Mesendoderm (in vitro differentiated cells): ENCODE results near the gene CAMTA1.

Experiments
- DNase-seq: peaks from one replicate; pipeline ENCODE4 v3.0.0; 2013
- H2AK5ac ChIP-seq: 2 replicates; pipeline ENCODE4 v1.6.1; 2013; ENCODE audit warnings: low read length, inconsistent platforms
- H2BK120ac ChIP-seq: 2 replicates; pipeline ENCODE4 v1.6.1; 2013; ENCODE audit warnings: low read depth, mild to moderate bottlenecking, low read length, moderate library complexity, mixed read lengths
- H2BK15ac ChIP-seq: replicated peaks from 2 replicates; pipeline ENCODE4 v1.6.1; 2013; ENCODE audit warnings: low read depth, mild to moderate bottlenecking, moderate library complexity
- H2BK5ac ChIP-seq: 2 replicates; pipeline ENCODE4 v1.6.1; 2013; ENCODE audit warnings: low read length, inconsistent platforms
- H3K18ac ChIP-seq: 2 replicates; pipeline ENCODE4 v1.6.1; 2013; ENCODE audit warnings: mild to moderate bottlenecking, low read length, mixed read lengths
- H3K23ac ChIP-seq: one replicate; pipeline ENCODE4 v1.6.1; 2013; ENCODE audit warnings: low read length
- H3K27ac ChIP-seq: 2 replicates; pipeline ENCODE4 v1.5.1; 2013; ENCODE audit warnings: low read depth, mild to moderate bottlenecking, inconsistent platforms, low read length, moderate library complexity
- H3K27me3 ChIP-seq: 2 replicates; pipeline ENCODE4 v1.6.1; 2013; ENCODE audit warnings: low read length, control low read depth, mild to moderate bottlenecking, inconsistent platforms; ENCODE audit not compliant: insufficient read depth, poor library complexity
- H3K36me3 ChIP-seq: 2 replicates; pipeline ENCODE4 v1.6.1; 2013; ENCODE audit warnings: low read length, inconsistent platforms; ENCODE audit not compliant: control insufficient read depth, insufficient read depth
- H3K4ac ChIP-seq: one replicate; pipeline ENCODE4 v1.6.1; 2013; ENCODE audit warnings: low read depth, mild to moderate bottlenecking, low read length, moderate library complexity
- H3K4me1 ChIP-seq: 2 replicates; pipeline ENCODE4 v1.6.1; 2013; ENCODE audit warnings: low read depth, low read length, inconsistent platforms; ENCODE audit not compliant: control insufficient read depth
- H3K4me2 ChIP-seq: 2 replicates; pipeline ENCODE4 v1.6.1; 2013; ENCODE audit warnings: low read length
- H3K4me3 ChIP-seq: 2 replicates; pipeline ENCODE4 v1.5.1; 2013; ENCODE audit warnings: mild to moderate bottlenecking, low read length
- H3K56ac ChIP-seq: one replicate; pipeline ENCODE4 v1.6.1; 2013; ENCODE audit warnings: low read length
- H3K79me1 ChIP-seq: 2 replicates; pipeline ENCODE4 v1.6.1; 2013; ENCODE audit warnings: low read length, inconsistent platforms
- H3K79me2 ChIP-seq: 2 replicates; pipeline ENCODE4 v1.6.1; 2013; ENCODE audit warnings: mild to moderate bottlenecking, low read length; ENCODE audit not compliant: control insufficient read depth, insufficient read depth
- H3K9ac ChIP-seq: 2 replicates; pipeline ENCODE4 v1.6.1; 2013; ENCODE audit warnings: low read length, inconsistent platforms
- H4K5ac ChIP-seq: one replicate; pipeline ENCODE4 v1.6.1; 2013; ENCODE audit warnings: low read length
- H4K8ac ChIP-seq: one replicate; pipeline ENCODE4 v1.6.1; 2013; ENCODE audit warnings: low read depth, mild to moderate bottlenecking, control low read depth, low read length, moderate library complexity
- WGBS: extraction: QIAGEN DNeasy Blood & Tissue Kit; methylation state at CpG from one replicate; pipeline ENCODE4 v1.1.7; 2013; ENCODE audit warnings: low lambda C conversion rate, missing lambda C conversion rate; ENCODE audit not compliant: insufficient coverage; ENCODE audit errors: extremely low coverage; 5-methylcytosine and 5-hydroxymethylcytosine counted together

Gene CAMTA1

GRCh38 chr1:7250176-7250575 is 464.9 kb downstream of the CAMTA1 start:
- DNase-seq = no peak

DNA sequence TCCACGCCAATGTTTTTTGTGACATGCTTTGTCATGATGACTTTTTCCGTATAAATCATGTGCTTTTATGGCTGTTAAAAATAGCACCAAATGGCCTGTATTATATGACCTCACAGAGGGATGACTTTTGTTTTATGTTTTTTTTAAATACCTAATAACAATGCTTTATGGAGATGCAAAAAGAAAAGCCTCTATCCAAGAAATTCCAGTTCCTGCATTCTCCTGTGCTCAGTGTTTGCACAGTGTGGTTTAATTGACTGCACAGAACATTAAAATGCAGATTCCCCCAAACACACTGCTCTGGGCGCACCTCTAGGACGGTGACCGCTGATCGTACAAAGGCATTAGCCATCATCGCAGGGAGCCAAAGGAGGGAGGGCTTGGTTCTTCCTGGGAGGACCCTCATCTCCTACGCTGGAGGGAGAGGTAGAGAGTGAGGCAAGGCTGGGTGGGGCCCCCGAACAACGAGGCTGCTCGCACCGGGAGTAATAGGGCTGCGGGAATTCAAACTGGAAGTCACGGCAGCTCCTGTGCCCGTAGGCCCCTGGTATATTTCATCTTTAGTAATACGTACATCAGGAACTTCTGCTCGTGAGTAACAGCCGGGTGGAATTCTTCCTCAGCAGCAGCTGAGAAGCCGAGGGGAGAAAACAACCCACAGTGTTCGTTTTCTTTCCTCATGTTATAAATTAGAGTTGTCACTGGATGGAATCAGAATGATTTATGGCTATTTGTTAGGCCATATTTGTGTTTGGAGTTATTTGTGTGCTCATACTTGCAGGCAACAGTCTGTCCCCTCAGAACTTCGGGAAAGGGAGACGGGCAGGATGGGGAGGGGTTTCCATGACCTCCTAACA is 465.6 kb downstream of the CAMTA1 start:
- no peak for DNase-seq
- no peaks in the 10 kb centered on the region for H3K79me1 ChIP-seq
- no peak overlapping the region for H4K5ac ChIP-seq
- no peak overlapping the region for H3K9ac ChIP-seq
- H3K27ac ChIP-seq = no peak overlapping the region
- H2AK5ac ChIP-seq = no peak overlapping the region
- no peak overlapping the region for H3K23ac ChIP-seq
- no peak overlapping the region for H3K4me2 ChIP-seq
- no peaks in the 10 kb centered on the region for H3K27me3 ChIP-seq
- no peaks in the 10 kb centered on the region for H3K4me1 ChIP-seq
- no peak overlapping the region for H2BK5ac ChIP-seq
- H2BK120ac ChIP-seq = no peak overlapping the region
- H3K36me3 ChIP-seq = no peaks in the 10 kb centered on the region
- WGBS = no CpG with 5 or more reads among the region's 22 CpGs
- no peak overlapping the region for H3K56ac ChIP-seq
- no peak overlapping the region for H3K4ac ChIP-seq
- H3K4me3 ChIP-seq = no peak overlapping the region
- no peak overlapping the region for H3K18ac ChIP-seq
- H3K79me2 ChIP-seq = no peaks in the 10 kb centered on the region
- H4K8ac ChIP-seq = no peak overlapping the region
- H2BK15ac ChIP-seq = no peak overlapping the region

More at GRCh38 chr1:7250176-7250575, 464.9 kb downstream of the CAMTA1 start:
- Histone ChIP-seq H3K27ac (no peak overlapping the region), H4K8ac (no peak overlapping the region), H4K5ac (no peak overlapping the region), H3K79me2 (no peaks in the 10 kb centered on the region), H3K4ac (no peak overlapping the region), H2BK120ac (no peak overlapping the region), H3K4me1 (no peaks in the 10 kb centered on the region), H2BK15ac (no peak overlapping the region), H3K56ac (no peak overlapping the region), H3K36me3 (no peaks in the 10 kb centered on the region), H3K18ac (no peak overlapping the region), H3K4me3 (no peak overlapping the region), H3K4me2 (no peak overlapping the region), H3K27me3 (no peaks in the 10 kb centered on the region), H3K23ac (no peak overlapping the region), H2AK5ac (no peak overlapping the region), H3K9ac (no peak overlapping the region), H3K79me1 (no peaks in the 10 kb centered on the region), H2BK5ac (no peak overlapping the region)
- no CpG with 5 or more reads among the region's 10 CpGs for WGBS

DNA sequence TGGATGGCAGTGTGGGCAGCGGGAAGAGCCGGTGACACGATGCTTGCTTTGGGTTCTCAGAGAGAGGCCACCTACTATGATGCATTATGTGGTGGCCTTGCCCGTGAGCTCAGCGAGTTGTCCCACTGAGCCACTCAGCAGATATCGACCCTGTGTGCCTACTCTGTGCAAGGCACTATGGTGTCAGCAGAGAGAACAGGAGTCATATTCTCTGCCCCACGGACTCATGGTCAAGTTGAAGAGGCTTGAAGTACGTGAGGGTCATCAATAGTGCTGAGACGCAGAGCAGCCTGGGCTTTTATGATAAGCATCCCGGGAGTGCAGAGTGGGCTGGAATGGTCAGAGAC is 466.2 kb downstream of the CAMTA1 start:
- no peak overlapping the region for H2BK5ac ChIP-seq
- WGBS = no CpG with 5 or more reads among the region's 10 CpGs
- H3K36me3 ChIP-seq = no peaks in the 10 kb centered on the region
- no peaks in the 10 kb centered on the region for H3K79me1 ChIP-seq
- H3K79me2 ChIP-seq = no peaks in the 10 kb centered on the region
- no peak overlapping the region for H3K4me2 ChIP-seq
- H3K9ac ChIP-seq = no peak overlapping the region
- H2AK5ac ChIP-seq = no peak overlapping the region
- H3K27me3 ChIP-seq = no peaks in the 10 kb centered on the region
- H3K18ac ChIP-seq = no peak overlapping the region
- H4K8ac ChIP-seq = no peak overlapping the region
- no peak overlapping the region for H2BK120ac ChIP-seq
- H3K4me3 ChIP-seq = no peak overlapping the region
- no peak overlapping the region for H2BK15ac ChIP-seq
- no peak overlapping the region for H3K56ac ChIP-seq
- no peak overlapping the region for H3K27ac ChIP-seq
- no peak overlapping the region for H4K5ac ChIP-seq
- H3K4ac ChIP-seq = no peak overlapping the region
- no peak for DNase-seq
- no peak overlapping the region for H3K23ac ChIP-seq
- no peaks in the 10 kb centered on the region for H3K4me1 ChIP-seq

GRCh38 chr1:7252411-7253117 is 467.3 kb downstream of the CAMTA1 start:
- Histone ChIP-seq H3K27ac (no peak overlapping the region), H3K79me1 (no peaks in the 10 kb centered on the region), H3K56ac (no peak overlapping the region), H3K4me3 (no peak overlapping the region), H3K4me1 (no peaks in the 10 kb centered on the region), H4K5ac (no peak overlapping the region), H3K9ac (no peak overlapping the region), H2BK5ac (no peak overlapping the region), H3K4me2 (no peak overlapping the region), H3K79me2 (no peaks in the 10 kb centered on the region), H3K18ac (no peak overlapping the region), H3K4ac (no peak overlapping the region), H2BK15ac (no peak overlapping the region), H2AK5ac (no peak overlapping the region), H2BK120ac (no peak overlapping the region), H3K36me3 (no peaks in the 10 kb centered on the region), H3K27me3 (no peaks in the 10 kb centered on the region), H3K23ac (no peak overlapping the region), H4K8ac (no peak overlapping the region)
- WGBS = no CpG with 5 or more reads among the region's 12 CpGs
- DNase-seq = no peak

GRCh38 chr1:7253118-7253480 is 467.8 kb downstream of the CAMTA1 start:
- H3K56ac ChIP-seq = no peak overlapping the region
- H4K5ac ChIP-seq = no peak overlapping the region
- H3K4me1 ChIP-seq = no peaks in the 10 kb centered on the region
- H2BK15ac ChIP-seq = no peak overlapping the region
- no peak overlapping the region for H3K4me3 ChIP-seq
- no peak overlapping the region for H3K4ac ChIP-seq
- H3K9ac ChIP-seq = no peak overlapping the region
- H3K27ac ChIP-seq = no peak overlapping the region
- no CpG with 5 or more reads among the region's 4 CpGs for WGBS
- no peak overlapping the region for H2AK5ac ChIP-seq
- H2BK5ac ChIP-seq = no peak overlapping the region
- no peak overlapping the region for H2BK120ac ChIP-seq
- H3K36me3 ChIP-seq = no peaks in the 10 kb centered on the region
- DNase-seq = no peak
- no peaks in the 10 kb centered on the region for H3K27me3 ChIP-seq
- no peak overlapping the region for H4K8ac ChIP-seq
- H3K23ac ChIP-seq = no peak overlapping the region
- H3K18ac ChIP-seq = no peak overlapping the region
- no peaks in the 10 kb centered on the region for H3K79me2 ChIP-seq
- H3K79me1 ChIP-seq = no peaks in the 10 kb centered on the region
- H3K4me2 ChIP-seq = no peak overlapping the region
